Amniotic epithelial cell (primary cell): ENCODE measurements around the gene UTP4.
A peak's percentile ranks its signal among the peaks of the same experiment; 100 is the strongest.
"Not testable (repeated sequence)": the region's sequence is repeated elsewhere in the genome, so short reads cannot be mapped to it uniquely, and the experiment has no call there.

Source experiments
- DNase-seq: peaks from one replicate; pipeline ENCODE4 v3.0.0-alpha.2; 2010; ENCODE audit warnings: low read depth

The UTP4 gene

DNA sequence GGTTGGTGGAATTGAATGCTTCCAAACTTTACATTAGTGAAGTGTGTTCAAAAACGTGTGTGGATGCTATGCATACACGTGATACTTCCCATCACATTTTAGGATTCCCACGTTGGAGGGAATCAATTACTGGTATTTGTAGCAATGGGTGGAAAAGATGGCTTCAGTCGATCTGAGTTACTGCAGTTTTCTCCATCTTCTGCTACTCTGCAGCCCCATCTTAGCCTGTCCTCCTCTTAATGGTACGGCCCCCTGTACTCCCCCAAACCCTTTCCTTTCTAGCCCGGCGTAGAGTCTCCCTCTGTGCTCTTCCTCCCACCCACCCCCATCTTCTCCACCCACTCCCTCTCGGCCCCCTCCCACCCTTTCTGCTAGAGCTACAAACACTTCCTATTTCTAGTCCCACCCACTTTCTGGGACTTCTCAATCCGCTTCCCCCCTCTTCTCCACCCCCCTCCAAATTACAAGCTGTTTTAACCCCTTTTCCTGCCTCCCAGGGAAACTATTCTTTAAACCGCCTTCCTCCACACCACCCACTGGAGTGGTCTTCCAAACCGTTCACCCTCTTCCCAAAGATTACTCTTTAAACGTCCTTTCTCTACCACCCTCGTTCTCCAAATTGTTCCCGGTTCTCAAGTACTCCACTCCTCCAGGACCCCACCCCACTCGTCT lies 1.1 kb upstream of the UTP4 start:
- DNase-seq: peak; percentile 12

DNA sequence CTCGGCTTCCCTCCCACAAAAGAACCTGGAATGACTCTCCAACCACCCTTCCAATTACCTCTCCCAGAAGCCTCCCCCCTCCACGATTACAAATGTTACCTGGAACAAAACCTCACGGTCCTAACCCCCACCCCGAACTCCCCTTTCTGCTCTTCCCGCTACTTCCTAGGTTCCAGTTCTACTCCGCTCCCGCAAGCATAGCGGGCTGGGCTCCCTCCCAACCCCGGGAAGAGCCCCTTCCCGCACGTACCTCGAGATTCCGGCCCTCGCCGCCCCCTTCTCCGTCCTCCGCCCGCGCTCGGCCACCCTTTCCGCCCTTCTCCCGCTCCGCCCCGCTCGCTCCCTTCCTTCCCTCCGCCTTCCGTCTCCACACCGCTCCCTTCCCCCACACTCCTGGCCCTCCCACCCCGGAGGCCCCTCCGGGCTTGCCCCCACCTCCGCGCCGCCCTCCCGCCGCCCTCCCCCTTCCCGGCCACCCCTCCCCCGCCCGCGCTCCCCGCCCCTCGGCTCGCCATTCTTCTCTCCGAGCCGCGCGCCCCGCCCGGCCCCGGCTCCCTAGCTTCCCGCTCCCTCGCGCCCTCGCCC lies 518 bp upstream of the UTP4 start:
- DNase-seq: peak; percentile 82

DNA sequence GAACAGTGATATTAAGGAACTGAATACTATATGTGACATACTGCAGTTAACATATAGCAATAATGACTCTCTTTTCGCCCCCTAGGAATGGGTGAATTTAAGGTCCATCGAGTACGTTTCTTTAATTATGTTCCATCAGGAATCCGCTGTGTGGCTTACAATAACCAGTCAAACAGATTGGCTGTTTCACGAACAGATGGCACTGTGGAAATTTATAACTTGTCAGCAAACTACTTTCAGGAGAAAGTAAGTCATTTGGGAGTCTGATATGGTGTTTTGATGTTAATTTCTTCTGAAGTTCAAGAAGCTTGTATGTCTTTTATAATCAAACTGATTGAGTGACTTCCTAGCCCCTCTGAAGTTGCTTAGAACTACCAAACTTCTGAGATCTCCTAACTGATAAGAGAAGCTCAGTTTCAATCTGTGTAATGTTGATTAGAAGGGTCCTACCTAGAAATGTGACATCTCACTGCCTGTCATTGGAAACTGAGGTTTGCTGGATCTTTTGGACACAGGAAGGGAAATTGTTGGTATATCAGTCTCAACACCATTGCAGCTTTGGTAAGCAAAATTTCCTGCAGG lies 1.0 kb downstream of the UTP4 start:
- no peak for DNase-seq

- no peak for DNase-seq
Measured at GRCh38 chr16:69138608-69139007, 6.2 kb downstream of the UTP4 start.

- DNase-seq: not testable (repeated sequence)
Measured at GRCh38 chr16:69139464-69139863, 7.0 kb downstream of the UTP4 start.

DNA sequence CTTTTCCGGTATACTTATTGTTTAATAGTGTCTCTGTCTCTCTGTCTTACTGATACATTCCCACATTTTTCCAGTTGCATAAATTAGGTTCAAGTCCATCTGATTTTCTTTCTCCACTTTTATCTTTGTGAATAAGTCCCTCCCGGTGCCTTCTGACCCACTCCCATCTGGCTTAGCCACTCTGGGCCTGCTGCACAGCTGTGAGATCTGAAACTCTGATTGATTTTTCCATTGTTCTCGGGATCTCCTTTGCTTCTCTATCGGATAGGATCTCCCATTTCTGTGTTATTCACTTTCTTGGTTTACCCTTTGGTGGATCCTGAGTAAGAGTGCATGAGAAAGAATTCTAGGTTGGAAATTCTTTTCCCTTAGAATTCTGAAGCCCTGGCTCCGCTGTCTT lies 8.6 kb downstream of the UTP4 start:
- no peak for DNase-seq

GRCh38 chr16:69141936-69142335 lies 9.5 kb downstream of the UTP4 start:
- no peak for DNase-seq

DNA sequence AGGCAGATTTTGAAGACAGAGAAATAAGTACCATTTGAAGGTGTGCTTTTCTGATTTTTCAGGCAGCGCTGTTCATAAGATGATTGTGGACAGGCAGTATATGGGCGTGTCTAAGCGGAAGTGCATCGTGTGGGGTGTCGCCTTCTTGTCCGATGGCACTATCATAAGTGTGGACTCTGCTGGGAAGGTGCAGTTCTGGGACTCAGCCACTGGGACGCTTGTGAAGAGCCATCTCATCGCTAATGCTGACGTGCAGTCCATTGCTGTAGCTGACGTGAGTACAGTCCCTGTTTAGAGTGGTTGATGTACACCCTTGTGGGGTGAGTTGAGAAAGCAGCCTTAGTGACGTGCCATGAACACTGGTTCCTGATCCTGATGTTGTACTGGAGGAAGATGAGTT lies 10.7 kb downstream of the UTP4 start:
- DNase-seq: peak; percentile 4

DNA sequence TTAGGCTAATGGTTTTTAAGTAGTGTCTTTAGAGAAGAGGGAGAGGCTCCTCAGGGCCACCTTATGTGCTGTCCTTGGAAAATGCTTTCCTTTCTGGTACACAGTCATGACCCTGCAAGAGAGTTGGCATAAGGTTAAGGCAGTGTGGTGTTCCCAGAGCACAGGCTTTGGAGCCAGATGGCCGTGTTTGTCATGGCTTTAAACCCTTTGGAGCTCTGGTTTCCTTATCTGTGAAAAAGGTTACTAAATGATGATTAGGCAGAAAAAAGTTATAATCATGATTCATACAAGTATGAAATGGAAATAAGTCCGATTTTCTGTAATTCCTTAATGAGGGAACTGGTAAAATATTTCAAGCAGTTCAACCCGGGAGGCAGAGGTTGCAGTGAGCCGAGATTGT lies 13.2 kb downstream of the UTP4 start:
- DNase-seq: peak; percentile 92

DNA sequence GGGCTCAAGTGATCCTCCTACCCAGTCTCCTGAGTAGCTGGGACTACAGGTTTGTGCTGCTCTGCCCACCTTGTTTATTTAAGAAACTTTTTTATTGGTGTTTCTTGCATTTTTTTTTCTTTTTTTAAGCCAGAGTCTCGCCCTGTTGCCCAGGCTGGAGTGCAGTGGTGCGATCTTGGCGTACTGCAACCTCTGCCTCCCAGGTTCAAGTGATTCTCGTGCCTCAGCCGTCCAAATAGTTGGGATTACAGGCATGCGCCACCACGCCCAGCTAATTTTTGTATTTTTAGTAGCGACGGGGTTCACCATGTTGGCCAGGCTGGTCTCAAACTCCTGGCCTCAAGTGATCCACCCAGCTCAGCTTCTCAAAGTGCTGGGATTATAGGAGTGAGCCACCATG lies 17.2 kb downstream of the UTP4 start:
- not testable (repeated sequence) for DNase-seq

GRCh38 chr16:69150146-69150865 lies 17.9 kb downstream of the UTP4 start:
- DNase-seq: peak; percentile 75

- DNase-seq: no peak
Measured at GRCh38 chr16:69157196-69157595, 24.7 kb downstream of the UTP4 start.

DNA sequence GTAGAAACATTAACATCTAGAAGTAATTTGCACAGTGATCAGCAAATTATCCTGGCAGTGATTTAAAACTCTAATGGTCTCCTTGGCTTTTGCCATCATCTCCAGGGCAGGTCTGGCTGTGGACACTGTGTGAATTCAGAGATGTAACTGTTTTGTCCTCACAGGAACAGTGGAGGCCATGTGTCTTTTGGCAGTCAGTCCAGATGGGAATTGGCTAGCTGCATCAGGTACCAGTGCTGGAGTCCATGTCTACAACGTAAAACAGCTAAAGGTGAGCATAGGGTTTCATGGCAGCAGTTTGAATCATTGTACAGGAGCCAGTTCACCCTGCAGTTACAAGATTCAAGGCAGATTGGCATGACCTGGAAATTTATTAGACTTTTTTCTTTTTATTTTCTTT lies 27.7 kb downstream of the UTP4 start:
- no peak for DNase-seq

- no peak for DNase-seq
Measured at GRCh38 chr16:69165584-69165983, 33.1 kb downstream of the UTP4 start.

DNA sequence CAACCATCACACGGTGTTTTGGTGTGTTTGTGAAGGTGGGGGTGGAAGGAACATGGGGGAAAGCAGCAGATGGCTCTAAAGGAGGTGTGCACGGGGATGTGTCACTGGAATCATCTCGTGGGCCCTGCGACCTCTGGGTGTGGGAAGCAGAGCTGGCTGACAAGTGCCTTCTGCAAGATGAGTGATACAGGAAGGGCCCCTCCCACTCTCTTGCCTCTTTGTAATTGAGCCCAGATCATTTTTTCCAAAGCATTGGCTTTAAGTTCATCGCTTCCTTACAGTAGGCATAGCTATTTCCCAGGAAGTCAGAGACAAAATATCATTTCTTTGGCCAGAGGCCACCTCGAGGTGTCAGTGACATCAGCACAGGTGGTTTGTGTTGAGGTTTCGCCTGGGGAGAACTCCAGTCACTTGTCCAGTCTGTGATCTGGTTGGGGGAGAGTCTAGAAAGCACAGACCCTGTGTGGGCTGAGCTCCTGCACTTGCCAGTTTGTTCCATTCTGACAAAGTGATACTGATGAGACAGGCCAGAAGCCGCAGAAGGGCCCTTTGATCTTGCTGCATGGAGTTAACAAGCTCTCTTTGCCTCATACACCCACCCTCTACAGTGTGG lies 33.9 kb downstream of the UTP4 start:
- no peak for DNase-seq

GRCh38 chr16:69166946-69167930 lies 34.8 kb downstream of the UTP4 start:
- DNase-seq: no peak

- no peak for DNase-seq
Measured at GRCh38 chr16:69169051-69169450, 36.6 kb downstream of the UTP4 start.

- no peak for DNase-seq
Measured at GRCh38 chr16:69169607-69170352, 37.3 kb downstream of the UTP4 start.

- peak; percentile 88 for DNase-seq
Measured at GRCh38 chr16:69171325-69172084, 39.1 kb downstream of the UTP4 start.
